ENCODE measurements around the gene KEAP1.
"Not testable (repeated sequence)": the region's sequence is repeated elsewhere in the genome, so short reads cannot be mapped to it uniquely, and the experiment has no call there.

The KEAP1 gene

DNA sequence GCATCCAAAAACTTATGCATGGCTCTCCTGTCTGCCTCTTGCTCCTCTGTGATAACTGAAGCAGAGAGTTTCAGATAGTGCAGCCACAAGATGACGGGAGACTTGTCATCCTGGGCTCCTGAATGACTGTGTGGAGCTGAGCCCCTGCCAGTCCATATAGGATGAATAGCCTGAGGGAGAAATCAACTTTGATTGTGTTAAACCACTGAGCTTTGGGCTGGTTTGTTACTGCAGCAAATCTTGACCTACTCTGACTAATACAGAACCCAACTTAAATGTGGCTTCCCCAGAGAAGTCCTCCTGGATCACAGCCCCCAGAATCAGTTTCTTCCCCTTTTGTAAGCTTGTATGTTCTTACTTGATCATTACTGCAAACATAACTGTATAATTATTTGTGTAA lies 29.3 kb upstream of the KEAP1 start:
- no peak overlapping the region for H3K4me3 ChIP-seq (ENCODE audit: low read length)

DNA sequence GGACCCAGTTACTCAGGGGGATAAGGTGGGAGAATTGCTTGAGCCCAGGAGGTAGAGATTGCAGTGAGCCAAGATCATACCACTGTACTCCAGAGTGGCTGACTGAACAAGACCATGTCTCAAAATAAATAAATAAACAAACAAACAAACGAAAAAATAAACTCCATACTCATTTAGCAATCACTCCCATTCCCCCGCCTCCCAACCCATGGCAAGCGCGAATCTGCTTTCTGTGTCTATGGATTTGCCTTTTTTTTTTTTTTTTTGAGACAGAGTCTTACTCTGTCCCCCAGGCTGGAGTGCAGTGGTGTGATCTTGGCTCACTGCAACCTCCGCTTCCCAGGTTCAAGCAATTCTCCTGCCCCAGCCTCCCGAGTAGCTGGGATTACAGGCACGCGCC lies 23.7 kb upstream of the KEAP1 start:
- not testable (repeated sequence) for DNase-seq (ENCODE audit: low read depth, low spot score); H3K4me3 ChIP-seq (ENCODE audit: low read length)

More for the DNA sequence above, 29.3 kb upstream of the KEAP1 start:
- no peak for DNase-seq (ENCODE audit: low read depth, low spot score)

DNA sequence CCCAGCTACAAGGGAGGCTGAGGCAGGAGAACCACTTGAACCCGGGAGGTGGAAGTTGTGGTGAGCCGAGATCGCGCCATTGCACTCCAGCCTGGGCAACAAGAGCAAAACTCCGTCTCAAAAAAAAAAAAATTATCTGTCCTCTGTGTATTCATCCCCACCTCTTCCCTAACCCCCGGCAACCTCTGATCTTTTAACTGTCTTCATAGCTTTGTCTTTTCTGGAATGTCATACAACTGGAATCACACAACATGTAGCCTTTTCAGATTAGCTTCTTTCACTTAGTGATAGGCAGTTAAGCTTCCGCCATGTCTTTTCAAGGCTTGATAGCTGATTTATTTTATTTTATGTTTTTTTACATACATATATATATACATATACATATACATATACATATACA lies 22.5 kb upstream of the KEAP1 start:
- no peak for DNase-seq (ENCODE audit: low read depth, low spot score)
- H3K4me3 ChIP-seq (ENCODE audit: low read length): no peak overlapping the region

DNA sequence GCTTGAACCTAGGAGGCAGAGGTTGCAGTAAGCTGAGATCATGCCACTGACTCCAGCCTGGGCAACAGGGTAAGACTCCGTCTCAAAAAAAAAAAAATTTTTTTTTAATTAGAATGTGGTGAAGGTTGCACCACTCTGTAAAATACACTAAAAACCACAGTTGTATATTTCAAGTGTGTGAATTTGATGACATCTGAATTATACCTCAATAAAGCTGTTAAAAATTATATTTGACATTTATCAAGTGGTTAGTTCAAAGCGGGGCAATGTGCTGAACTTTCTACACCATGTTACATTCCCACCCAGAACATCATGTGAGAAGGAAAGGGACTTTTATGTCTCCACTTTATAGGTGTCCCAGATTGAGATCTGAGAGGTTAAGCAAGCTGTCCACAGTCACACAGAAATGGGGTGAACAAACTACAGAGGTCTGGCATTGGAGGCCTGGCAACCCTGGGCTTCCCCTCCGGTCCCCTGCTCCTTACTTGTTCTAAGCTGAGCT lies 20.0 kb upstream of the KEAP1 start:
- no peak overlapping the region for H3K4me3 ChIP-seq (ENCODE audit: low read length)
- DNase-seq (ENCODE audit: low read depth, low spot score): no peak

DNA sequence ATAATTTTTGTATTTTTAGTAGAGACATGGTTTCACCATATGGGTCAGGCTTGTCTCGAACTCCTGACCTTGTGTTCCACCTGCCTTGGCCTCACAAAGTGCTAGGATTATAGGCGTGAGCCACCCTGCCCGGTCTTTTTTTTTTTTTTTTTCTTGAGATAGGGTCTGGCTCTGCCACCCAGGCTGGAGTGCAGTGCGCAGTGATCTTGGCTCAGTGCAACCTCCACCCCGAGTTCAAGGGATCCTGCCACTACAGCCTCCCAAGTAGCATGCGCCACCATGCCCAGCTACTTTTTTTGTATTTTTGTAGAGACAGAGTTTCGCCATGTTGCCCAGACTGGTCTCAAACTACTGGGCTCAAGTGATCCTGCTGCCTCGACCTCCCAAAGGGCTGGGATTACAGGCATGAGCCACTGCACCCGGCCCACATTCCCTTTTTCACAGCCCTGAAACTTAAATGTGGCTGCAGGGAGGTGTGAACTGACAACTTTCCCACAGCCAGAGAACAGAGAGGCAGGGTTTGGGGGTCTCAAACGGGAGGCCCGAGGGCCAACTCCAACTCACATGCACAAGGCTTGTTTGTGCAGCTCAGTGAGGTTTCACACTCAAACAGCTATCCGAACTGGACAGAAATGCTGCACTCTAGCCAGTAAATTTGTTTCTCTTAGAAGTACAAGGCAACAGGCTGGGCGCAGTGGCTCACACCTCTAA lies 18.5 kb upstream of the KEAP1 start:
- H3K4me3 ChIP-seq (ENCODE audit: low read length): no peak overlapping the region
- DNase-seq (ENCODE audit: low read depth, low spot score): no peak

DNA sequence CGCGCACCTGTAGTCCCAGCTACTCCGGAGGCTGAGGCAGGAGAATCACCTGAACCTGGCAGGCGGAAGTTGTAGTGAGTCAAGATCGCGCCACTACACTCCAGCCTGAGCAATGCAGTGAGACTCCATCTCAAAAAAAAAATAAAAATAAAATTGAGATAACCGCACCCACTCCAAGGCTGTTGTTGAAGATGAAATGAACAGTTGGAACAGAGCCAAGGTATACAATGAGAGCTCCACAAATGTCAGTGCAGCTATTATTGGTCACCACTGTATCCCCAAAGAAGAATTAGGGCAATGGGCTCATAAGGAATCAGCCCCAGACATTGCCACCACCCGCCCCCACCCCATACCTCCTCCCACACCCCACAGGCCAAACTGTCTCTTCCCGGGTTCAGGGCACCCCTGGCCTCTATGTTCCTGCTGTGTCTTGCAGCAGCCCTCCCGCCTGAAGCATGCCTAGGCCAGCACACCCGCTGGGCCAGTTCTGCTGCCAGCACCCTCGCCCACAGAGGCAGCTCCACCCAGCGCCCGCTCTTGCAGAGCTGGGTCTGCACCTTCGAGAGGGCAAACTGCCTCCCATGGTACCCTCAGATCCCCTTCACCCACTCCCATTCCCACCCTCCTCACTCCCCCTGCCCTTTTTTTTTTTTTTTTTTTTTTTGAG lies 17.6 kb upstream of the KEAP1 start:
- H3K4me3 ChIP-seq (ENCODE audit: low read length): no peak overlapping the region
- no peak for DNase-seq (ENCODE audit: low read depth, low spot score)

DNA sequence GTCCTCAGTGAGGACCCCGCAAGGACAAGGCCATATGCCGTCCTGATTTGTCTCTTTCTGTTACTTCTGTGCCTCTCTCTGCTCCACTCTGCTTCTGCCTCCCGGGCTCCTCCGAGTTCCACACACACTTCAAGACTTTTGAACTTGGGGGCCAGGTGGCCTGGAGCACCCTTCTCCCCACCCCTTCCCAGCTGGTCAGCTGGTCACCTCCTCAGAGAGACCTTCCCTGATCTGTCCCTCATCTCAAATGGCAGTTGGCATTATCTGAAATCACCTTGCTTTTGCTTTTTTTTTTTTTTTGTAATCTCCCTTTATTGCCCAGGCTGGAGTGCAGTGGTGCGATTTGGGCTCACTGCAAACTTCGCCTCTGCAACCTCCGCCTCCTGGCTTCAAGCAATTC lies 16.3 kb upstream of the KEAP1 start:
- no peak for DNase-seq (ENCODE audit: low read depth, low spot score)
- H3K4me3 ChIP-seq (ENCODE audit: low read length): no peak overlapping the region

DNA sequence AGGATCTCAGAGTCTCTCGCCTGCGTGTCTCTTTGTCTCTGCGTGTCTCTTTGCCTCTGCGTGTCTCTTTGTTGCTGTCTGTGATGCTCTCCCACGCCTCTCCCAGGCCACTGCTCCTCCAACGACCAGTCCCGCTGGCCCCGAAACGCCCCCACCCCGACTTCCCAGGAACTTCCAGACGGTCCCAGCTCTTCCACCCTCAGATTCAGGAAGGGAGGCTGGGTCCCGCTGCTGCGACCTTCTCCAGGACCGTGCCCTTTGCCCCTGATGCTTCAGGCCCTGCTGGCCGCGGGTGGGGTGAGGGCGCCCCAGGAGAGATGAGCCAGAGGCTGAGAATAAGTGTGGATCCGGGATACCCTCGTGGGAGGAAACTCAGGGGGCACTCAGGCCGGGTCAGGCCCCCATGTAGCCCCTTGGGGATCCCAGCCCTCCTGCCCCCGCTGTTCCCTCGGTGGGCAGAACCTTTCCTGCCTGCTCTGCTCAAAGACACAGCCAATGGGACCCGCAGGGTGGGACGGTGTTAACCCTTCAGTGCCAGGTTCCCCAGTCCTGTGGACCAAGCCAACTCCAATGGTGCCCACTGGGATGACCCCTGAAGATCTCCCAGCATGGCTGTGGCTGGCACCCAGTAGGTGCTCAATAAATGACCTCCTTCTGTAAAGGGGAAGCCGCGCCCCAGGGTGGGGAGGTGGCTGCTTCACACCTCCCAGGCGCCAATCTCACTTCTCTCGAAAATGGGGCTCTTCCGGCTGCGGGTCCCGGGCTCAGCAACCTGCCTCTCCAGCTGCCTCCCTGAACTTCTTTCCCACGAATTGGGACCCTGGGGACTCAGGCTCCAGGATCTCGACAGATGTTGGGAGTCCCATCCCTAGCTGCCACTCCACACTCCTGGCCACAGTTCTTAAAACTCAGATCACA lies 15.5 kb upstream of the KEAP1 start:
- H3K4me3 ChIP-seq (ENCODE audit: low read length): no peak overlapping the region
- DNase-seq (ENCODE audit: low read depth, low spot score): no peak

DNA sequence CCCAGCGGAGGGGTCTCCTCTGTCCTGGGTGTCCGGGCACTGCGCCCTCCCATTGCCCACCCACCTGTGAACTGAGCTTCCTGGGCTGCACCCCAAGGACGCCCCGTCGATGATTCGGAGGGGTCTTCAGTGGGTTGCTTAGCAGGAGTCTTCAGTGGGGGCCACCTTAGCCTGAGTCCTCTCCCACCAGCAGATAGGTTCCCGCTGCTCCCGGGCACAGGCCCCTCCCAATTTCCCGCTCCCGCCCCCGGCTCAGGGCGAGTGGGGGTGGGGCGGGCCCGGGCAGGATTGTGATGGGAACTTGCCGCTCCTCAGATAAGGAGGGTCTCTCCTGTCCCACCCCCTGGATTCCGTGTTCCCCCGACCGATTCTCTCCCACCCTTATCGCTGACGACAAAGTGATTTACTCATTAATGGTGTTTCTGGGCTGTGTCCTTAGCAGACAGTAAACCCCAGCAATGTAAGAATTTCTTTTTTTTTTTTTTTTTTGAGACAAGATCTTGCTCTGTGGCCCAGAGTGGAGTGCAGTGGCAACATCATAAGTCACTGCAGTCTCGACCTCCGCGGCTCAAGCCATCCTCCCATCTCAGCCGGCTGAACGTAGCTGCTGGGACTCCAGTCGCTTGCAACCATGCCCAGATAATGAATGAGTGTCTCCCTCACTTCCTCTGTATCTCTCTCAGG lies 14.7 kb upstream of the KEAP1 start:
- DNase-seq (ENCODE audit: low read depth, low spot score): no peak
- H3K4me3 ChIP-seq (ENCODE audit: low read length): no peak overlapping the region

DNA sequence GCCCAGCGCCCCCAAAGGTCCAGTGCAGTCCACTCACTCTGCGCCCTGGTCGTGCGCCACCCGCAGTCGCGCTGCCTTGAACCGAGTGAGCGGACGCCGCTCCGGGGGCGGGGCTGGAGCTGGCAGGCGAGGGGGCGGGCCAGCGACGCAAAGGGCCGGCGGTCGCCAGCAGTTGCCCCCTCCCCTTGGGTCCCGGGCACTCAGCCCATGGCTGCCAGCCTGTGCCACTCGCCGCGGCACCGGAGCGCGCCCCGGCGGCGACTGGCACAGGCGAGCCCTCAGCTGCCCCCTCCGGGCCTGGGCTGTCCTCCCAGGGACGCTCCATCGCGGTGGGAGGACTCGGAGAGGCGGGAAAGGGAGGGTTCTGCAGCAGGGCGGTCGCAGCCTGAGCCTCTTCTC lies 14.2 kb upstream of the KEAP1 start, which contains the start of gene S1PR5:
Gene S1PR5 (minus strand): TSS at position 87 of the 399 bp plus-strand sequence. CDS start 2,436 bp downstream, outside the sequence.
- H3K4me3 ChIP-seq (ENCODE audit: low read length): no peak within 1 kb of the TSS
- no peak for DNase-seq (ENCODE audit: low read depth, low spot score)

DNA sequence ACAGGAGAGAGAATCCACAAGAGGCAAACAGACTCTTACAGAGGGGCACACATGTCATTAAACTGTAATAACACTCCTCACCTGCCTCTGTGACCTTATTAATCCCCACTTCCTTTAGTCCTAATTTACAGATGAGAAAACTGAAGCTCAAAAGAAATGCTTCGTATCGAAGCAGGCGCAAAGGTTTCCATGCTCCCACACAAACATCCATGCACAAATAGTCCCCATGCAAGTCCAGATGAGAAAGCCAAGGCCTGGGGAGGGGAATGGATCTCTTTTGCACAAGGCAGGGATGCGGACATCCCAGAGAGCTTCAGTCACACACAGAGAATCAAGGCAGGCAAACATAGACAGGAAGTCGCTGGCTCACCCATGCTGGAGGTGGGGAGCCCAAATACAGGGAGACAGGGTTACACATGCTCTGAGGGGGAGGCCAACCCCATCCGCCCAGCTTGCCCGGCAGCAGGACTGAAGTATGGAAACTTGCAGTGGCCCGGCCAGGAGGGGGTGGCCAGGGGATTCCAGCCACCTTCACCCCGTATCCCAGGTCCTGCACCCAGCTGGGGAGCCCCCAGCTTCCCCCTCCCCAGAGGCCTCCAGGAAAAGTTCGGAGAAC lies 13.6 kb upstream of the KEAP1 start:
- no peak overlapping the region for H3K4me3 ChIP-seq (ENCODE audit: low read length)
- no peak for DNase-seq (ENCODE audit: low read depth, low spot score)

DNA sequence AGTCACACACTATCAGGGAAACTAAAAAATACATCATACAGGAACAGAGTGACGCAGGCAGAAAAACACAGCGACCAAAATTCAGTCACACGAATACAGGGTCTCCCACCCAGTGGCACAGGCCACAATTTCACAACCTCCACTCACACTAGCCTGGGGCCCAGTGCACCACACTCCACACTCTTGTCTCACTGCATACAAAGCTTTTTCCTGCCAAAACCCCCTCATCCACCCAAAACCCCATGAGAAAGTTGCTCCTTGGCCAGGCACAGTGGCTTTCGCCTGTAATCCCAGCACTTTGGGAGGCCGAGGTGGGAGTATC lies 12.9 kb upstream of the KEAP1 start:
- DNase-seq (ENCODE audit: low read depth, low spot score): no peak
- H3K4me3 ChIP-seq (ENCODE audit: low read length): no peak overlapping the region

DNA sequence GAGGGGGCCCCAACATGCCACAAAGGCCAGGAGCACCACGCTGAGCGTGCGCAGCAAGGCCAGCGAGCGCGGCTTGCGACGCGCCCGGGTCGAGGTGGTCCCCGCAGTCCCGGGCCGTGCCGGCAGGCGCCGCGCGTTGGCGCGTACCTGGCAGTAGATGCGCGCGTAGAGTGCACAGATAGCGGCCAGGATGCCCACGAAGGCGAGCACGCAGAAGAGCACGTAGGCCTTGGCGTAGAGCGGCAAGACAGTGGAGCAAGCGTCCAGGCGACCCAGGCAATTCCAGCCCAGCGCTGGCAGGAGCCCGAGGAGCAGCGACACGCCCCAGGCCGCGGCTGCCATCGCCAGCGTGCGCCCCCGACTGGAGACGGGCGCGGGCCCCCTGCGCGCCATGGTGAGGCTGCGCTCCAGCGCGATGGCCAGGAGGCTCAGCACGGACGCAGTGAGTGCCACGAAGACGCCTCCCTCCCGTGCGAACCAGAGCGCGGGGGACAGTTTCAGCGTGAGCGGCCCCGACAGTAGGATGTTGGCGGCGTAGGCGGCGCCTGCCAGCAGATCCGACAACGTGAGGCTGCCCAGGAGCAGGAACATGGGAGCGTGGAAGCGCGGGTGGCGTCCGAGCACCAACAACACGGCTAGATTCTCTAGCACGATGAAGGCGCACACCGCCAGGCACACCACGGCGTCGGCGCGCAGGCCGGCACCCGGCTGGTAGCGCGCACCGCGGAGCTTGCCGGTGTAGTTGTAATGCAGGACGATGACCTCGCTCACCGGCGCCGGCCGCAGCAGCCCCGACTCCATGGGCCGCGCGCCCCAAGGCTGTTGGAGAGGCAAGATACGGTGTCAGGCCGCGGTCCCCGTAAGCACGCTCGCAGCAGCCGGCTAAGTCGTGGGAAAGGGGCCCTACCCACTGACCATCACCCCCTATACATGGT lies 11.3 kb upstream of the KEAP1 start:
- H3K4me3 ChIP-seq (ENCODE audit: low read length): no peak overlapping the region
- peak; percentile 17 for DNase-seq (ENCODE audit: low read depth, low spot score)

DNA sequence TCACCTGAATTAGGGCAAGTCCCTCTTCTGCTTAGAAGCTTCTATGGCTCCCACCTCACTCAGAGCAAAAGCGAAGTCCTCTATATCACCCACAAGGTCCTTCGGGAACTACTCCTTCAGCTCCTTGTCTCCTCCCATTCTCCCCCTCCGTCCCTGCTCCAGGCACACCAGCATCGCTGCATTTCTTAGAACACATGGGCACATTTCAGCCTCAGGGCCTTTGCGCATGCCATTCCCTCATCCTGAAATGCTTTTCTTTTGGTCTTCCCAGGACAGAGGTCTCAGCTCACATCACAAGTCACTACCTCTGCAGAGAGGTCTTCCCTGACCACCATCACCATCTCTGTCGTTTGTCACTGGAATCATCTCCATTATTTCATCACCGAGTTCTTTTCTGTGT lies 10.1 kb upstream of the KEAP1 start:
- no peak for DNase-seq (ENCODE audit: low read depth, low spot score)
- H3K4me3 ChIP-seq (ENCODE audit: low read length): no peak overlapping the region

DNA sequence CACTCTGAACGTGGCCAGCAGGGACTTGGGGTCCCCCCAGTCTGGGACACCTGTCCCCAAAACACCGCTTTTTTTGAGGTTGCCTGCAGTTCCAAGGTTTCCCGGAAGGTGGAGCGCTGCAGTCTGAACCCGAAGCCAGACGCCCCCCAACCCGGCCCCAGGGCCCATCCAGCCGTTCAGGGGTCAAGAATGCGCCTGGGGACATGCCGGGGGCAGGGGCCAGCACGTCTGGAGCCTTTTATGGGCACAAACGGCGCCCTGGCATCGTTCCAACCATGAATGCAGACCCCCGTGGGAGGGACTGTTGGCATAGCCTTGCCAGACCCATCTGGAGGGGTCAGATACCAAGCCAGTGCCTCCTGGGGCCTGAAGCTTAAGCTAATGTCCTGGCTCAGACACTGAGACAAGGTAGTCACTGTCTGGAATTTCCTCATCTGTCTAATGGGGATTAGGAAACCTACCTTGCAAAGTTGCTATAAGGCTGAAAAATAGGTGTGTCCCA lies 7.2 kb upstream of the KEAP1 start:
- no peak overlapping the region for H3K4me3 ChIP-seq (ENCODE audit: low read length)
- no peak for DNase-seq (ENCODE audit: low read depth, low spot score)

DNA sequence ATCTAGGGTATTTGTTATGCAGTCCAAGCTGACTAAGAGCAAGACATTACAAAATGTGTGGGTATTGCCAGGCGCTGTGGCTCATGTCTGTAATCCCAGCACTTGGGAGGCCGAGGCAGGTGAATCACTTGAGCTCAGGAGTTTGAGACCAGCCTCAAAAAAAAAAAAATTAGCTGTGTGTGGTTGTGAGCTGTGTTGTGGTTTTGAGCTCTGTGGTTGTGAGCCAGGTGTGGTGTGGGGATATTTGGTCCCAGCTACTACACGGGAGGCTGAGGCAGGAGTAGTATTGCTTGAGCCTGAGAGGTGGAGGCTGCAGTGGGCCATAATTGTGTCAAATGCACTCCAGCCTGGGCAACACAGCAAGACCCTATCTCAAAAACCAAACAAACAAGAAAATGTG lies 5.6 kb upstream of the KEAP1 start:
- H3K4me3 ChIP-seq (ENCODE audit: low read length): no peak overlapping the region
- DNase-seq (ENCODE audit: low read depth, low spot score): peak; percentile 79

DNA sequence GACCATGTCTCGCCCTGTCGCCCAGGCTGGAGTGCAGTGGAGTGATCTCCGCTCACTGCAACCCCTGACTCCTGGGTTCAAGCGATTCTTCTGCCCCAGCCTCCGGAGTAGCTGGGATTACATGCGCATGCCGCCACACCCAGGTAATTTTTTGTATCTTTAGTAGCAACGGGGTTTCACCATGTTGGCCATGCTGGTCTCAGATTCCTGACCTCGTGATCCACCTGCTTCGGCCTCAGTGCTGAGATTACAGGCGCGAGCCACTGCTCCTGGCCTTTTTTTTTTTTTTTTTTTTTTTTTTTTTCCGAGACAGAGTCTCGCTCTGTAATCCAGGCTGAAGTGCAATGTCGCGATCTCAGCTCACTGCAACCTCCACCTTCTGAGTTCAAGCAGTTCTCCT lies 4.9 kb upstream of the KEAP1 start:
- H3K4me3 ChIP-seq (ENCODE audit: low read length): no peak overlapping the region
- DNase-seq (ENCODE audit: low read depth, low spot score): no peak

Data from Jurkat, Clone E6-1 (cell line).